ENCODE data around the gene PRKG1.

The PRKG1 gene

GRCh38 chr10:51669041-51669440 lies 594.8 kb downstream of the PRKG1 start:
- Histone ChIP-seq H3K9me3 (ENCODE audit: insufficient read depth, low read depth, low read length) (no peaks in the 10 kb centered on the region), H3K9ac (ENCODE audit: low read depth, low read length, poor library complexity, severe bottlenecking) (no peak overlapping the region), H3K36me3 (ENCODE audit: insufficient read depth, low read length) (no peaks in the 10 kb centered on the region), H3K4me3 (ENCODE audit: low read length, poor library complexity, severe bottlenecking) (no peak overlapping the region), H3F3A (ENCODE audit: low read depth) (no peaks in the 10 kb centered on the region), H3K4me2 (ENCODE audit: low read depth, low read length, poor library complexity, severe bottlenecking) (no peak overlapping the region), H3K27me3 (ENCODE audit: insufficient read depth, low read length, poor library complexity, severe bottlenecking) (no peaks in the 10 kb centered on the region), H2AFZ (ENCODE audit: low read length) (no peak overlapping the region), H3K9me2 (replicated peaks; ENCODE audit: low read depth, low read length) (0 out of 2 replicates have a peak, but pooled peaks cover 9% of the 10 kb centered on the region), H3K79me2 (ENCODE audit: insufficient read depth, low read length) (no peaks in the 10 kb centered on the region), H4K20me1 (ENCODE audit: insufficient read depth, low read length, poor library complexity, severe bottlenecking) (no peaks in the 10 kb centered on the region), H3K4me1 (ENCODE audit: insufficient read depth, low read length, poor library complexity, severe bottlenecking) (no peaks in the 10 kb centered on the region)
- no peak for TF ChIP-seq CTCF (conservative IDR thresholded peaks at IDR 0.05; ENCODE audit: low read length)
- TF ChIP-seq EZH2phosphoT487 (IDR thresholded peaks at IDR 0.05; ENCODE audit: borderline replicate concordance): no peak

GRCh38 chr10:51672039-51672535 lies 597.8 kb downstream of the PRKG1 start:
- Histone ChIP-seq H3K4me1 (ENCODE audit: insufficient read depth, low read length, poor library complexity, severe bottlenecking) (no peaks in the 10 kb centered on the region), H4K20me1 (ENCODE audit: insufficient read depth, low read length, poor library complexity, severe bottlenecking) (no peaks in the 10 kb centered on the region), H3K9ac (ENCODE audit: low read depth, low read length, poor library complexity, severe bottlenecking) (no peak overlapping the region), H3K9me2 (replicated peaks; ENCODE audit: low read depth, low read length) (no peaks in the 10 kb centered on the region), H2AFZ (ENCODE audit: low read length) (no peak overlapping the region), H3K9me3 (ENCODE audit: insufficient read depth, low read depth, low read length) (no peaks in the 10 kb centered on the region), H3K4me3 (ENCODE audit: low read length, poor library complexity, severe bottlenecking) (no peak overlapping the region), H3K4me2 (ENCODE audit: low read depth, low read length, poor library complexity, severe bottlenecking) (no peak overlapping the region), H3K79me2 (ENCODE audit: insufficient read depth, low read length) (no peaks in the 10 kb centered on the region), H3K36me3 (ENCODE audit: insufficient read depth, low read length) (no peaks in the 10 kb centered on the region), H3F3A (ENCODE audit: low read depth) (no peaks in the 10 kb centered on the region), H3K27me3 (ENCODE audit: insufficient read depth, low read length, poor library complexity, severe bottlenecking) (no peaks in the 10 kb centered on the region)
- no peak for TF ChIP-seq CTCF (conservative IDR thresholded peaks at IDR 0.05; ENCODE audit: low read length)
- TF ChIP-seq EZH2phosphoT487 (IDR thresholded peaks at IDR 0.05; ENCODE audit: borderline replicate concordance): no peak

- TF ChIP-seq EZH2phosphoT487 (IDR thresholded peaks at IDR 0.05; ENCODE audit: borderline replicate concordance): no peak
- no peak for TF ChIP-seq CTCF (conservative IDR thresholded peaks at IDR 0.05; ENCODE audit: low read length)
- Histone ChIP-seq H3F3A (ENCODE audit: low read depth) (no peaks in the 10 kb centered on the region), H3K4me1 (ENCODE audit: insufficient read depth, low read length, poor library complexity, severe bottlenecking) (no peaks in the 10 kb centered on the region), H3K4me2 (ENCODE audit: low read depth, low read length, poor library complexity, severe bottlenecking) (no peak overlapping the region), H3K27me3 (ENCODE audit: insufficient read depth, low read length, poor library complexity, severe bottlenecking) (no peaks in the 10 kb centered on the region), H3K4me3 (ENCODE audit: low read length, poor library complexity, severe bottlenecking) (no peak overlapping the region), H3K9ac (ENCODE audit: low read depth, low read length, poor library complexity, severe bottlenecking) (no peak overlapping the region), H2AFZ (ENCODE audit: low read length) (no peak overlapping the region), H4K20me1 (ENCODE audit: insufficient read depth, low read length, poor library complexity, severe bottlenecking) (no peaks in the 10 kb centered on the region), H3K9me2 (replicated peaks; ENCODE audit: low read depth, low read length) (no peaks in the 10 kb centered on the region), H3K36me3 (ENCODE audit: insufficient read depth, low read length) (no peaks in the 10 kb centered on the region), H3K79me2 (ENCODE audit: insufficient read depth, low read length) (no peaks in the 10 kb centered on the region), H3K9me3 (ENCODE audit: insufficient read depth, low read depth, low read length) (no peaks in the 10 kb centered on the region)
Measured at GRCh38 chr10:51675088-51675487, 600.8 kb downstream of the PRKG1 start.

All from Loucy (cell line).